Measurements from ENCODE around the gene BICDL2. TPM values are rescaled to one million over a fixed set of nuclear protein-coding genes. Genes with fewer than 3 reads are reported as not detected.
"Not testable (repeated sequence)": the region's sequence is repeated elsewhere in the genome, so short reads cannot be mapped to it uniquely, and the experiment has no call there.

Gene BICDL2
- total RNA-seq, 3 donors from 2014 or later, result 49.1 to 102 (median 75.5) TPM

DNA sequence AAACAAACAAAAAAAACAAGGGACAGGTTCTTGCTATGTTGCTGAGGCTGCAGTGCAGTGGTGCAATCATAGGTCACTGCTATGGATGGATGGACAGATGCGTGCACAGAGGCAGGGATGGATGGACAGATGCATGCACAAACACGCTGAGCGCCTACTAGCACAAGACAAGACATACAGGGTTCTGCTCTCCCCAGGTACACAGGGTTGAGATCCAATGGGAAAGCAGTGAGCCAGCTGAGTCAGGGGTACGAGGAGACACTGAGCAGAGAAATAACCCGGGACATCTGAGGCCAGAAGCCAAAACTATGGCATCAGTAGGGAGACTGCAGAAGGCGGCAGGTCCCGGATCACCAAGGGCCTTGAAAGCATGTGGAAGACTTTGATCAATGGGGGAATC lies 34.9 kb upstream of the BICDL2 start:
- DNase-seq (peak in 2 of 3 donors; percentile 20 to 22), ATAC-seq (no peak)
- no peak overlapping the region for H3K4me3 ChIP-seq
- no peaks in the 10 kb centered on the region for H3K36me3 ChIP-seq (ENCODE audit: low read depth)
- TF ChIP-seq, protein P1, sequence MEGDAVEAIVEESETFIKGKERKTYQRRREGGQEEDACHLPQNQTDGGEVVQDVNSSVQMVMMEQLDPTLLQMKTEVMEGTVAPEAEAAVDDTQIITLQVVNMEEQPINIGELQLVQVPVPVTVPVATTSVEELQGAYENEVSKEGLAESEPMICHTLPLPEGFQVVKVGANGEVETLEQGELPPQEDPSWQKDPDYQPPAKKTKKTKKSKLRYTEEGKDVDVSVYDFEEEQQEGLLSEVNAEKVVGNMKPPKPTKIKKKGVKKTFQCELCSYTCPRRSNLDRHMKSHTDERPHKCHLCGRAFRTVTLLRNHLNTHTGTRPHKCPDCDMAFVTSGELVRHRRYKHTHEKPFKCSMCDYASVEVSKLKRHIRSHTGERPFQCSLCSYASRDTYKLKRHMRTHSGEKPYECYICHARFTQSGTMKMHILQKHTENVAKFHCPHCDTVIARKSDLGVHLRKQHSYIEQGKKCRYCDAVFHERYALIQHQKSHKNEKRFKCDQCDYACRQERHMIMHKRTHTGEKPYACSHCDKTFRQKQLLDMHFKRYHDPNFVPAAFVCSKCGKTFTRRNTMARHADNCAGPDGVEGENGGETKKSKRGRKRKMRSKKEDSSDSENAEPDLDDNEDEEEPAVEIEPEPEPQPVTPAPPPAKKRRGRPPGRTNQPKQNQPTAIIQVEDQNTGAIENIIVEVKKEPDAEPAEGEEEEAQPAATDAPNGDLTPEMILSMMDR (IDR thresholded peaks at IDR 0.05), result no peak
- no peaks in the 10 kb centered on the region for H3K9me3 ChIP-seq
- peaks cover 7% of the 10 kb centered on the region for H3K4me1 ChIP-seq (ENCODE audit: low read depth)
- intact Hi-C loops (cut with DNase I, micrococcal nuclease), result no loop called here

GRCh38 chr16:3070608-3071111 lies 33.9 kb upstream of the BICDL2 start:
- H3K36me3 ChIP-seq (ENCODE audit: low read depth), result no peaks in the 10 kb centered on the region
- TF ChIP-seq, protein P1 (IDR thresholded peaks at IDR 0.05), result no peak
- intact Hi-C loops (cut with DNase I, micrococcal nuclease), result no loop called here
- DNase-seq, result peak in 2 of 3 donors; percentile 22 to 40
- peaks cover 7% of the 10 kb centered on the region for H3K4me1 ChIP-seq (ENCODE audit: low read depth)
- H3K4me3 ChIP-seq, result no peak overlapping the region
- no peaks in the 10 kb centered on the region for H3K9me3 ChIP-seq
- ATAC-seq, result no peak

DNA sequence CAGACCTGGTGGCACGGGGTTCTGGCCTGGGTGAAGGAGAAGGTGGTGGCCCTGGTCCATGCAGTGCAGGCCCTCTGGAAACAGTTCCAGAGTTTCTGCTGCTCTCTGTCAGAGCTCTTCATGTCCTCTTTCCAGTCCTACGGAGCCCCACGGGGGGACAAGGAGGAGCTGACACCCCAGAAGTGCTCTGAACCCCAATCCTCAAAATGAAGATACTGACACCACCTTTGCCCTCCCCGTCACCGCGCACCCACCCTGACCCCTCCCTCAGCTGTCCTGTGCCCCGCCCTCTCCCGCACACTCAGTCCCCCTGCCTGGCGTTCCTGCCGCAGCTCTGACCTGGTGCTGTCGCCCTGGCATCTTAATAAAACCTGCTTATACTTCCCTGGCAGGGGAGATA lies 32.4 kb upstream of the BICDL2 start:
- ATAC-seq; H3K9me3 ChIP-seq; intact Hi-C loops (cut with DNase I, micrococcal nuclease); H3K4me3 ChIP-seq; H3K36me3 ChIP-seq (ENCODE audit: low read depth): not testable (repeated sequence)
- H3K4me1 ChIP-seq (ENCODE audit: low read depth), result peaks cover 22% of the 10 kb centered on the region
- DNase-seq, result peak in 2 of 3 donors; percentile 25 to 34

DNA sequence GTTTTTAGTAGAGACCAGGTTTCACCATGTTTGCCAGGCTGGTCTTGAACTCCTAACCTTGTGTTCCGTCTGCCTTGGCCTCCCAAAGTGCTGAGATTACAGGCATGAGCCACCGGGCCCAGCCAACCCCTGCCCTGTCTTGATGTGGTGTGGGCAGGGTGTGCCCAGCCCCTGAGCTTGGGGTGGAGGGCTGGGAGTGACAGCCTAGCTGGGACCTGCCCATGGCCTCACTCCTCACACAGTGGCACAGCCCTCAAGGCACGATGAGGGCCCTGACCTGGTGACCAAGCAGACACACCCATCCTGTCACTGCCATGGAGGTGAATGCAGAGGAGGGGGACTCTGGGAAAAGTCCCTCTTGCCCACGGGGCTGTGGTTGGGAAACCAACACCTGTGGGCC lies 31.7 kb upstream of the BICDL2 start:
- ATAC-seq (no peak), DNase-seq (peak in 2 of 3 donors; percentile 42 to 46)
- Histone ChIP-seq H3K36me3 (ENCODE audit: low read depth) (no peaks in the 10 kb centered on the region), H3K9me3 (no peaks in the 10 kb centered on the region), H3K4me1 (ENCODE audit: low read depth) (peaks cover 29% of the 10 kb centered on the region), H3K4me3 (no peak overlapping the region)
- intact Hi-C loops (cut with DNase I, micrococcal nuclease), result no loop called here
- TF ChIP-seq, protein P1 (IDR thresholded peaks at IDR 0.05), result no peak

- H3K4me3 ChIP-seq, result peak overlapping the region; percentile 4
- intact Hi-C loops (cut with DNase I, micrococcal nuclease), result no loop called here
- H3K36me3 ChIP-seq (ENCODE audit: low read depth), result no peaks in the 10 kb centered on the region
- TF ChIP-seq, protein P1 (IDR thresholded peaks at IDR 0.05), result no peak
- DNase-seq (peak in 1 of 3 donors; percentile 48), ATAC-seq (no peak)
- peaks cover 36% of the 10 kb centered on the region for H3K4me1 ChIP-seq (ENCODE audit: low read depth)
- H3K9me3 ChIP-seq, result no peaks in the 10 kb centered on the region
These were observed 29.6 kb upstream of the BICDL2 start for GRCh38 chr16:3066440-3066748.

DNA sequence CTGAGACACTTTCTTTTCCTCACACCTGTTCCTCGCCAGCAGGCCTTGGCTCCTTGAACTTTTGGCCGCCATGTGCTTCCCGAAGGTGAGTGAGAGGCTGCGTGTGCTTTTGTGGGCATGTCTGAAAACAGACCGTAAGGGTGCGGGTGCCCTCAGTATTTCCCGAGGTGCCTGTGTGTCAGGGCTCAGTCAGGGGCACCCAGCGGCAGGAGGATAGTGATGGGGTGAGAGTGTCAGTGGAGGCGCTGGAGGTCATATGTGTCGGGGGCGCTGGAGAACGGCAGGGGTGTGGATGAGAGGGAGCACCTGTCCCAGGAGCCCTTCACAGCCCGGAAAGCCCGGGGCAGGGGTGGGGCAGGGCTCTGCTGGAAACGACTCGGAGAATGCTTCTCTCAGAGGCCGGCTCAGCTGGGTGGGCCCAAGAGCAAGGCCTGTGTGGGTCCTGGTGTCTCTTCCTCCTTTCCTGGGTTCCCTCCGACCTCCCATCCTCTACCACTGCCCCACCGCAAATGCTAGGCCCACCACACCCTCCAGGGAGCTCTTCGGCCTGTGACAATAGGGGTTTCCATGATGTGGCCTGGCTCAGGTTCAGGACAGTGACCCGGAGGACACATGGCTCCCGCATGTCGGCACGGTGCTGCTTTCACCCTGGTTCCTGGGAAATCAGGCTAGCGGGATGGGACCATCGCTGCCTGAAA lies 29.1 kb upstream of the BICDL2 start:
- peak overlapping the region; percentile 4 for H3K4me3 ChIP-seq
- intact Hi-C loops (cut with DNase I, micrococcal nuclease), result no loop called here
- H3K36me3 ChIP-seq (ENCODE audit: low read depth), result no peaks in the 10 kb centered on the region
- no peaks in the 10 kb centered on the region for H3K9me3 ChIP-seq
- ATAC-seq (peak; percentile 32), DNase-seq (peak; percentile 41 to 68 (median 63))
- peaks cover 36% of the 10 kb centered on the region for H3K4me1 ChIP-seq (ENCODE audit: low read depth)
- TF ChIP-seq, protein P1 (IDR thresholded peaks at IDR 0.05), result no peak
